ENCODE measurements around the gene AMHR2. TPM values are rescaled to one million over a fixed set of nuclear protein-coding genes. Genes with fewer than 3 reads are reported as not detected.

Gene AMHR2
- total and polyA plus RNA-seq, 2 of the 4 experiments (the other 2 are of a cell fraction) = not detected

DNA sequence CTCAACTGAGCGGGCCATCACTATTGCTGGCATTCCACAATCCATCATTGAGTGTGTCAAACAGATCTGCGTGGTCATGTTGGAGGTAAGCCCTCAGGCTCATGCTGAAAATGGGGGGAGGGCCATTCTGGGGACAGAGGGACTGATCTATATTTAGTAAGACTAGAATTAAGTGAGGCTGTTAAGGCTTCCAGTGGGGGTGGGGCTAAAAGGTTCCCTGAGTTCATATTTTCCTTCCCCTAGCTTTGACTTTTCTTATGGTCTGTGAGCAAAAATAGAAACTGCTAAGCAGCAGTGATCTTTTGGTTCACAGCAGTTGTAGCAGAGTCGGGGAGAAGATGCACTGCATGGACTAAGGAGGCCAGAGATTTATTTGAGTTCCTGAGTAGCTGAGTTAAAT is 37.4 kb downstream of the AMHR2 start:
- ChIA-PET POLR2A (ENCODE audit: unreplicated experiment) (no interaction called here), CTCF (interaction anchor here (0.6 kb wide), 1 partner anchor 139 kb away, joined by 4 read pairs; no protein-coding TSS in a partner anchor)
- Histone ChIP-seq H4K8ac (ENCODE audit: low read depth in 2 of 2, low read length in 2 of 2) (no peak overlapping the region), H4K5ac (ENCODE audit: low read depth, low read length) (no peak overlapping the region), H2AK9ac (replicated peaks; ENCODE audit: low read depth, low read length, poor library complexity) (no peak overlapping the region), H2BK20ac (ENCODE audit: low read depth, low read length) (no peak overlapping the region), H3K23ac (ENCODE audit: low read depth, low read length) (no peak overlapping the region; the same call in 1 of the 2 replicates), H2BK120ac (ENCODE audit: low read depth, low read length) (no peak overlapping the region), H3K56ac (ENCODE audit: extremely low read depth, insufficient read depth, low read length) (no peak overlapping the region), H3K4ac (ENCODE audit: low read depth, low read length) (no peak overlapping the region), H2BK15ac (ENCODE audit: low read depth, low read length) (no peak overlapping the region), H3K14ac (replicated peaks; ENCODE audit: low read depth, low read length) (no peak overlapping the region), H3K27me3 (ENCODE audit: control insufficient read depth, insufficient read depth, low read length) (no peaks in the 10 kb centered on the region), H3K9me3 (ENCODE audit: control insufficient read depth, insufficient read depth, low read length) (no peaks in the 10 kb centered on the region), H4K91ac (ENCODE audit: insufficient read depth, low read depth, low read length) (no peak overlapping the region), H2AFZ (replicated peaks; ENCODE audit: low read length, poor library complexity) (no peak overlapping the region), H4K20me1 (ENCODE audit: insufficient read depth, low read length) (peaks cover 95% of the 10 kb centered on the region), H3K4me2 (ENCODE audit: low read depth, low read length) (no peak overlapping the region), H3K4me3 (ENCODE audit: insufficient read depth, low read depth, low read length) (no peak overlapping the region), H2AK5ac (ENCODE audit: low read depth, low read length) (no peak overlapping the region; the same call in 1 of the 2 replicates), H3K4me1 (ENCODE audit: control insufficient read depth, insufficient read depth, low read length) (peaks cover 8% of the 10 kb centered on the region), H3K27ac (ENCODE audit: insufficient read depth, low read length) (no peak overlapping the region), H3K9me1 (ENCODE audit: insufficient read depth, low read length) (no peaks in the 10 kb centered on the region), H3K18ac (ENCODE audit: low read depth, low read length) (no peak overlapping the region), H3K9ac (ENCODE audit: low read depth, low read length) (no peak overlapping the region), H2BK5ac (ENCODE audit: low read depth, low read length, poor library complexity, severe bottlenecking) (no peak overlapping the region), H3K79me1 (ENCODE audit: low read depth in 1 of 2, low read length in 2 of 2) (peaks cover 46 to 78% of the 10 kb centered on the region in 2 experiments), H3K36me3 (ENCODE audit: control insufficient read depth, insufficient read depth, low read length) (peaks cover 80% of the 10 kb centered on the region)
- in situ Hi-C loops (cut with MboI; ENCODE audit: low sequenced_read_pairs) (no loop called here), intact Hi-C loops (cut with micrococcal nuclease) (no loop called here), dilution Hi-C loops (cut with HindIII; ENCODE audit: low sequenced_read_pairs, unreplicated experiment) (no loop called here)
- WGBS, 2 experiments (ENCODE audit: extremely low coverage in 2 of 2, insufficient read length in 1 of 2) = no CpG with 5 or more reads among the region's 3 CpGs
- BruUV-seq (replicated peaks) = no TSS peak
- DNase-seq (no peak), ATAC-seq (ENCODE audit: low read depth) (no peak)
- TF ChIP-seq, protein P1, sequence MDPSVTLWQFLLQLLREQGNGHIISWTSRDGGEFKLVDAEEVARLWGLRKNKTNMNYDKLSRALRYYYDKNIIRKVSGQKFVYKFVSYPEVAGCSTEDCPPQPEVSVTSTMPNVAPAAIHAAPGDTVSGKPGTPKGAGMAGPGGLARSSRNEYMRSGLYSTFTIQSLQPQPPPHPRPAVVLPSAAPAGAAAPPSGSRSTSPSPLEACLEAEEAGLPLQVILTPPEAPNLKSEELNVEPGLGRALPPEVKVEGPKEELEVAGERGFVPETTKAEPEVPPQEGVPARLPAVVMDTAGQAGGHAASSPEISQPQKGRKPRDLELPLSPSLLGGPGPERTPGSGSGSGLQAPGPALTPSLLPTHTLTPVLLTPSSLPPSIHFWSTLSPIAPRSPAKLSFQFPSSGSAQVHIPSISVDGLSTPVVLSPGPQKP (IDR thresholded peaks at IDR 0.05; ENCODE audit: borderline replicate concordance, low read depth, low read length) = no peak
- TF ChIP-seq RAD21 (IDR thresholded peaks at IDR 0.05; ENCODE audit: low read length) (no peak), MXI1 (IDR thresholded peaks at IDR 0.05; ENCODE audit: borderline replicate concordance, low read depth, low read length) (no peak), MAFK (IDR thresholded peaks at IDR 0.05; ENCODE audit: low read depth, low read length) (no peak), CHD1 (IDR thresholded peaks at IDR 0.05; ENCODE audit: low read depth, low read length) (no peak), RCOR1 (IDR thresholded peaks at IDR 0.05; ENCODE audit: insufficient replicate concordance, low read length) (no peak), BHLHE40 (IDR thresholded peaks at IDR 0.05; ENCODE audit: low read depth, low read length) (no peak), POLR2A (IDR thresholded peaks at IDR 0.05; ENCODE audit: low read depth, low read length) (no peak), RFX5 (IDR thresholded peaks at IDR 0.05; ENCODE audit: low read depth, low read length) (no peak), MAZ (IDR thresholded peaks at IDR 0.05; ENCODE audit: borderline replicate concordance, low read depth, low read length) (no peak), NFE2L2 (IDR thresholded peaks at IDR 0.05; ENCODE audit: low read depth, low read length) (no peak), FOS (IDR thresholded peaks at IDR 0.05; ENCODE audit: low read depth, low read length) (no peak)
- TF ChIP-seq, protein P2, sequence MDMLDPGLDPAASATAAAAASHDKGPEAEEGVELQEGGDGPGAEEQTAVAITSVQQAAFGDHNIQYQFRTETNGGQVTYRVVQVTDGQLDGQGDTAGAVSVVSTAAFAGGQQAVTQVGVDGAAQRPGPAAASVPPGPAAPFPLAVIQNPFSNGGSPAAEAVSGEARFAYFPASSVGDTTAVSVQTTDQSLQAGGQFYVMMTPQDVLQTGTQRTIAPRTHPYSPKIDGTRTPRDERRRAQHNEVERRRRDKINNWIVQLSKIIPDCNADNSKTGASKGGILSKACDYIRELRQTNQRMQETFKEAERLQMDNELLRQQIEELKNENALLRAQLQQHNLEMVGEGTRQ (IDR thresholded peaks at IDR 0.05; ENCODE audit: low read depth, low read length) = no peak

Data from IMR-90 (cell line).